Tibial nerve (tissue), 3 donors: ENCODE measurements around the gene TRPV5.

Experiments
- CTCF ChIP-seq, 5 experiments: fragments of 200-600 bp in 3 of 5; fragments of 450-650 bp in 2 of 5; sonication (generic) in 3 of 5; IDR thresholded peaks; one replicate each; pipeline ENCODE4 v1.5.1; 2016 to 2019; ENCODE audit warnings: antibody characterized with exemption in 5 of 5, mild to moderate bottlenecking in 3 of 5, moderate library complexity in 2 of 5
- POLR2A ChIP-seq, 2 donors: fragments of 450-650 bp; IDR thresholded peaks; one replicate each; pipeline ENCODE4 v1.6.1; 2017; ENCODE audit warnings: antibody characterized with exemption in 2 of 2, mild to moderate bottlenecking in 2 of 2, moderate library complexity in 2 of 2

- no peak for TF ChIP-seq CTCF (IDR thresholded peaks at IDR 0.05)
- no peak for TF ChIP-seq POLR2A (IDR thresholded peaks at IDR 0.05)
Observed at GRCh38 chr7:142894985-142895593, 38.5 kb downstream of the TRPV5 start.
